ENCODE measurements around the gene SELPLG.

DNA sequence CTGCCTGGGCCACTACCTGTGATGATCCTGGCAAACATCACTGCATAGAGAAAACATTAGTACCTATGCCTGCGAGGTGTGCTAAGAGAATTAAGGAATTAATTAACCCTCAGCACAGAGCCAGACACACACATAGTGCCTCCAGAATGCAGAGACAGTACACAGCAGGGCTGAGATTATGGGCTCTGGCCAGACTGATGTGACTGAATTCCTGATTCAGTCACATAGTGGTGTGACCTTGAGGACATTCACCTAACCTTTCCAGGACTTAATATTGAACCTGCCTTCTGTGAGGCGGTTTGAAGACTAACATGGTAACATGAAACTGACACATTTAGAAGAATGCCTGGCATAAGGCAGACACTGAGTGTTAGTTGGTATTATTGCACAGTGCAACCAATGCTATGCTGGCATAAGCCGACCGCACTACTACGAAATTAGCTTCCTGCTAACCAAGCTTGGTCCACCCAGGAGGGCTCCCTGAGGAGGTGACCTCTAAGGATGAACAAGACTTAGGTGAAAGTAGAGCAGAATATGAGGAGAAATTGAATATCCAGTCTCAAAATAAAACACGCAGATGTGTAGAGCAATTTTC, 32.0 kb upstream of the SELPLG start:
- TF ChIP-seq, protein P1, sequence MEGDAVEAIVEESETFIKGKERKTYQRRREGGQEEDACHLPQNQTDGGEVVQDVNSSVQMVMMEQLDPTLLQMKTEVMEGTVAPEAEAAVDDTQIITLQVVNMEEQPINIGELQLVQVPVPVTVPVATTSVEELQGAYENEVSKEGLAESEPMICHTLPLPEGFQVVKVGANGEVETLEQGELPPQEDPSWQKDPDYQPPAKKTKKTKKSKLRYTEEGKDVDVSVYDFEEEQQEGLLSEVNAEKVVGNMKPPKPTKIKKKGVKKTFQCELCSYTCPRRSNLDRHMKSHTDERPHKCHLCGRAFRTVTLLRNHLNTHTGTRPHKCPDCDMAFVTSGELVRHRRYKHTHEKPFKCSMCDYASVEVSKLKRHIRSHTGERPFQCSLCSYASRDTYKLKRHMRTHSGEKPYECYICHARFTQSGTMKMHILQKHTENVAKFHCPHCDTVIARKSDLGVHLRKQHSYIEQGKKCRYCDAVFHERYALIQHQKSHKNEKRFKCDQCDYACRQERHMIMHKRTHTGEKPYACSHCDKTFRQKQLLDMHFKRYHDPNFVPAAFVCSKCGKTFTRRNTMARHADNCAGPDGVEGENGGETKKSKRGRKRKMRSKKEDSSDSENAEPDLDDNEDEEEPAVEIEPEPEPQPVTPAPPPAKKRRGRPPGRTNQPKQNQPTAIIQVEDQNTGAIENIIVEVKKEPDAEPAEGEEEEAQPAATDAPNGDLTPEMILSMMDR (IDR thresholded peaks at IDR 0.05): no peak
- TF ChIP-seq POLR2A (IDR thresholded peaks at IDR 0.05): no peak
